Endothelial cell of umbilical vein (primary cell): ENCODE data around the gene CCNB1IP1. TPM values are rescaled to one million over a fixed set of nuclear protein-coding genes. Genes with fewer than 3 reads are reported as not detected.

Experiments used
- BruUV-seq: library from RNA; stranded (reverse); fragments of 400-500 nt; replicated peaks from 2 replicates; lab custom pipeline; 2021; lab: Mats Ljungman, UMichigan
- CTCF ChIA-PET: fragments of 300-600, 350-600 bp; sonication (Branson Sonifier 250); formaldehyde crosslinking; loops from one replicate; lab custom pipeline; 2021; ENCODE audit warnings: antibody characterized with exemption, inconsistent platforms; lab: Charles Lee
- POLR2A ChIA-PET: fragments of 300-600, 350-600 bp; sonication (Branson Sonifier 250); formaldehyde crosslinking; loops from one replicate; lab custom pipeline; 2021; ENCODE audit warnings: antibody characterized with exemption, inconsistent platforms; lab: Charles Lee
- DNase-seq: peaks from one replicate; pipeline ENCODE4 v3.0.0-alpha.2; 2011; ENCODE audit warnings: low read depth, low spot score
- FAIRE-seq: peaks from 2 replicates; lab custom pipeline; 2011; peaks lifted over from hg19 to GRCh38; lab: Jason Lieb, UNC
- H2AFZ ChIP-seq: 2 replicates; pipeline ENCODE4 v1.6.0; 2012; ENCODE audit warnings: low read depth, low read length, control low read depth, inconsistent platforms
- H3K27ac ChIP-seq: 2 replicates; pipeline ENCODE4 v1.5.1; 2011; ENCODE audit warnings: low read depth, mild to moderate bottlenecking, control low read depth, low read length, moderate library complexity; ENCODE audit not compliant: insufficient read depth
- H3K27me3 ChIP-seq, 2 experiments: 2 replicates each; pipeline versions ENCODE4 v1.6.0 to v1.6.1; 2011; ENCODE audit warnings: low read length in 2 of 2, mixed read lengths in 1 of 2; ENCODE audit not compliant: control insufficient read depth in 2 of 2, insufficient read depth in 2 of 2
- H3K36me3 ChIP-seq, 2 experiments: 2 replicates in 1 of 2; 3 replicates in 1 of 2; pipeline ENCODE4 v1.5.1; 2011; ENCODE audit warnings: low read length in 2 of 2, mild to moderate bottlenecking in 1 of 2, moderate library complexity in 1 of 2; ENCODE audit not compliant: control insufficient read depth in 2 of 2, insufficient read depth in 2 of 2; ENCODE audit errors: extremely low read depth in 1 of 2
- H3K4me1 ChIP-seq: 3 replicates; pipeline ENCODE4 v1.5.1; 2011; ENCODE audit warnings: mild to moderate bottlenecking, low read length; ENCODE audit not compliant: control insufficient read depth, insufficient read depth; ENCODE audit errors: extremely low read depth
- H3K4me2 ChIP-seq: 2 replicates; pipeline ENCODE4 v1.6.1; 2011; ENCODE audit warnings: low read length, control low read depth, mixed read lengths; ENCODE audit not compliant: insufficient read depth
- H3K4me3 ChIP-seq, 3 experiments: fragments of 200-600 bp in 1 of 3; sonication (generic), shearing (Covaris generic) in 1 of 3; replicated peaks in 1 of 3; 2 replicates each; pipeline ENCODE4 v1.5.1; 2011 to 2016; ENCODE audit warnings: control low read depth in 3 of 3, low read length in 3 of 3, mild to moderate bottlenecking in 2 of 3, inconsistent platforms in 1 of 3, low read depth in 1 of 3, moderate library complexity in 1 of 3; ENCODE audit not compliant: insufficient read depth in 1 of 3
- H3K79me2 ChIP-seq: 2 replicates; pipeline ENCODE4 v1.6.0; 2012; ENCODE audit warnings: low read length, inconsistent platforms; ENCODE audit not compliant: control insufficient read depth, insufficient read depth
- H3K9ac ChIP-seq: replicated peaks from 2 replicates; pipeline ENCODE3; 2011; ENCODE audit warnings: low read length, control low read depth; ENCODE audit not compliant: insufficient read depth; ENCODE audit errors: extremely low read depth
- H3K9me1 ChIP-seq: replicated peaks from 3 replicates; pipeline ENCODE4 v1.6.0; 2011; ENCODE audit warnings: mild to moderate bottlenecking, low read length; ENCODE audit not compliant: control insufficient read depth, insufficient read depth; ENCODE audit errors: extremely low read depth
- H3K9me3 ChIP-seq: replicated peaks from 2 replicates; pipeline ENCODE4 v1.5.1; 2012; ENCODE audit warnings: low read length, inconsistent platforms; ENCODE audit not compliant: control insufficient read depth, insufficient read depth
- H4K20me1 ChIP-seq: replicated peaks from 2 replicates; pipeline ENCODE3; 2011; ENCODE audit warnings: mild to moderate bottlenecking, low read length; ENCODE audit not compliant: control insufficient read depth, insufficient read depth; ENCODE audit errors: extremely low read depth
- CTCF ChIP-seq, 2 donors: IDR thresholded peaks; 1 replicate in 1 of 2; 2 replicates in 1 of 2; pipeline ENCODE4 v1.5.1; 2011; ENCODE audit warnings: low read length in 2 of 2, mild to moderate bottlenecking in 2 of 2, moderate library complexity in 2 of 2, control low read depth in 1 of 2, inconsistent platforms in 1 of 2, low read depth in 1 of 2; ENCODE audit not compliant: insufficient read depth in 1 of 2; ENCODE audit errors: extremely low read depth in 1 of 2
- EZH2 ChIP-seq: IDR thresholded peaks from 2 replicates; pipeline ENCODE4 v1.6.1; 2012; ENCODE audit warnings: borderline replicate concordance, low read depth, mild to moderate bottlenecking, moderate library complexity, low read length, inconsistent platforms; ENCODE audit not compliant: severe bottlenecking
- FOS ChIP-seq: IDR thresholded peaks from 2 replicates; pipeline ENCODE4 v1.6.1; 2011; ENCODE audit warnings: mild to moderate bottlenecking, low read length, moderate library complexity, borderline replicate concordance; ENCODE audit not compliant: insufficient read depth
- GATA2 ChIP-seq: IDR thresholded peaks from 2 replicates; pipeline ENCODE4 v1.7.0; 2011; ENCODE audit warnings: low read depth, mild to moderate bottlenecking, moderate library complexity, mixed read lengths, low read length; ENCODE audit not compliant: insufficient read length, insufficient read depth
- JUN ChIP-seq: IDR thresholded peaks from 2 replicates; pipeline ENCODE4 v1.6.1; 2011; ENCODE audit warnings: borderline replicate concordance, low read depth; ENCODE audit not compliant: insufficient read length, insufficient read depth
- MAX ChIP-seq: IDR thresholded peaks from 2 replicates; pipeline ENCODE4 v1.6.1; 2011; ENCODE audit not compliant: insufficient read depth, insufficient read length
- MYC ChIP-seq: IDR thresholded peaks from one replicate; pipeline ENCODE4 v1.6.1; 2011; ENCODE audit warnings: mild to moderate bottlenecking, low read depth, low read length
- POLR2A ChIP-seq: IDR thresholded peaks from 2 replicates; pipeline ENCODE4 v1.6.1; 2012; ENCODE audit warnings: low read depth, mild to moderate bottlenecking, control low read depth, low read length
- POLR2AphosphoS5 ChIP-seq: IDR thresholded peaks from 2 replicates; pipeline ENCODE4 v1.6.1; 2012; ENCODE audit warnings: low read depth, mild to moderate bottlenecking, control low read depth, low read length, moderate library complexity; ENCODE audit not compliant: insufficient read depth
- dilution Hi-C: fragments of 300-500 bp; cut with MboI; formaldehyde crosslinking; loops from one replicate; pipeline ENCODE4 v1.15.0; 2019; ENCODE audit warnings: low sequenced_read_pairs; ENCODE audit not compliant: extremely low pct_ligation_motif_present
- intact Hi-C: fragments of 100-400 bp; cut with micrococcal nuclease; formaldehyde crosslinking; loops from one replicate; pipeline ENCODE4 v1.10.0; 2022
- polyA plus RNA-seq, 4 experiments: library from polyadenylated mRNA; depleted of rRNA in 3 of 4; stranded (reverse) in 3 of 4; unstranded in 1 of 4; fragments of >200 nt; gene quantifications; 2 replicates each; pipeline versions ENCODE4 v1.2.1 to v1.2.3, GENCODE V29; 2011 to 2012; ENCODE audit warnings: missing spikeins in 1 of 4
- total RNA-seq: library from RNA; stranded (reverse); gene quantifications from 2 replicates; pipeline ENCODE4 v1.2.3, GENCODE V29; 2021

The CCNB1IP1 gene
- total and polyA plus RNA-seq, 2 donors (not counting 3 experiments of a cell fraction or from before 2014, with no cell fraction given): 32.7 to 35.5 TPM

GRCh38 chr14:20382526-20382925, 49.4 kb upstream of the CCNB1IP1 start:
- H3K36me3 ChIP-seq: peaks cover 23 to 78% of the 10 kb centered on the region in 2 experiments
- DNase-seq (no peak), FAIRE-seq (no peak)
- no peak overlapping the region for H3K27ac ChIP-seq
- H3K9ac ChIP-seq: no peak overlapping the region
- no peaks in the 10 kb centered on the region for H3K9me1 ChIP-seq
- H4K20me1 ChIP-seq: no peaks in the 10 kb centered on the region
- no peak overlapping the region for H3K4me3 ChIP-seq
- dilution Hi-C loops (no loop called here), intact Hi-C loops (no loop called here)
- ChIA-PET POLR2A (no interaction called here), CTCF (no interaction called here)
- H3K27me3 ChIP-seq: no peaks in the 10 kb centered on the region
- H3K4me1 ChIP-seq: no peaks in the 10 kb centered on the region
- H2AFZ ChIP-seq: no peak overlapping the region
- BruUV-seq: no TSS peak
- TF ChIP-seq JUN: no peak
- TF ChIP-seq CTCF (IDR thresholded peaks at IDR 0.05; ENCODE audit: extremely low read depth in 1 of 2, insufficient read depth in 1 of 2, low read depth in 1 of 2, low read length in 2 of 2): no peak
- no peak for TF ChIP-seq EZH2
- no peak for TF ChIP-seq POLR2A
- no peak overlapping the region for H3K4me2 ChIP-seq
- H3K79me2 ChIP-seq: no peaks in the 10 kb centered on the region
- no peaks in the 10 kb centered on the region for H3K9me3 ChIP-seq

DNA sequence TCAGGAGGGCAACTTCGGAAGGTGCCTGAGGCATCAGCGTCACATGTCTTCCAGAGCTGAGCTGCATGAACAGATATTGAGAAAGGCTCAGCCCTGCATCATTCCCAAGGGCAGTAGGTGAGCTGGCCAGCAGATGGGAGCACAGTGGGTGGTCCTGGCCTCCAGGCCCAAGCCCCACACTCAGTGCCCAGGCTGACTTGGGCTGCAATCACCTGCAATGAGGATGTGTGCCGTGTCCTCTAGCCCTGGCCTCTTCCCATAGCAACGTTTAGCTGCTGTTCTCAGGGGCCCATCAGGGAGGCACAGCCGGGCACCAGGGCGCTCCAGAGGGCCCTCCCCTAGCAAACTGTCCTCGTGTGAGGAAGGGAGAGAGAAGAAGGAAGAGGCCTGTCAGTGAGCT, 48.3 kb upstream of the CCNB1IP1 start:
- H2AFZ ChIP-seq: no peak overlapping the region
- no peak overlapping the region for H3K4me2 ChIP-seq
- POLR2A ChIA-PET: no interaction called here

More for the DNA sequence above, 48.3 kb upstream of the CCNB1IP1 start:
- Histone ChIP-seq H3K9me1 (no peaks in the 10 kb centered on the region), H3K27me3 (no peaks in the 10 kb centered on the region), H3K27ac (no peak overlapping the region), H3K36me3 (peaks cover 23 to 78% of the 10 kb centered on the region in 2 experiments), H3K9me3 (no peaks in the 10 kb centered on the region), H3K4me1 (no peaks in the 10 kb centered on the region), H3K4me3 (no peak overlapping the region), H3K79me2 (no peaks in the 10 kb centered on the region), H4K20me1 (no peaks in the 10 kb centered on the region), H3K9ac (no peak overlapping the region)
- DNase-seq (no peak), FAIRE-seq (no peak)
- BruUV-seq: no TSS peak
- dilution Hi-C loops: no loop called here
- intact Hi-C loops: no loop called here
- CTCF ChIA-PET: interaction anchor here (1.6 kb wide), 1 partner anchor 34 kb away, joined by 3 read pairs; no protein-coding TSS in a partner anchor
- no peak for TF ChIP-seq JUN
- TF ChIP-seq CTCF (IDR thresholded peaks at IDR 0.05; ENCODE audit: extremely low read depth in 1 of 2, insufficient read depth in 1 of 2, low read depth in 1 of 2, low read length in 2 of 2): no peak
- no peak for TF ChIP-seq POLR2AphosphoS5
- no peak for TF ChIP-seq GATA2
- no peak for TF ChIP-seq MAX
- no peak for TF ChIP-seq MYC
- TF ChIP-seq POLR2A: no peak
- TF ChIP-seq EZH2: no peak
- TF ChIP-seq FOS: no peak
